Activated T-cell treated with anti-CD3 and anti-CD28 coated beads for 4 hours (primary cell): Measurements from ENCODE around the gene GATAD2A.

Experiments
- DNase-seq: peaks from one replicate; pipeline ENCODE4 v3.0.0-alpha.2; 2020

Gene GATAD2A

GRCh38 chr19:19534556-19535265, 129.2 kb downstream of the GATAD2A start:
- DNase-seq, result no peak

DNA sequence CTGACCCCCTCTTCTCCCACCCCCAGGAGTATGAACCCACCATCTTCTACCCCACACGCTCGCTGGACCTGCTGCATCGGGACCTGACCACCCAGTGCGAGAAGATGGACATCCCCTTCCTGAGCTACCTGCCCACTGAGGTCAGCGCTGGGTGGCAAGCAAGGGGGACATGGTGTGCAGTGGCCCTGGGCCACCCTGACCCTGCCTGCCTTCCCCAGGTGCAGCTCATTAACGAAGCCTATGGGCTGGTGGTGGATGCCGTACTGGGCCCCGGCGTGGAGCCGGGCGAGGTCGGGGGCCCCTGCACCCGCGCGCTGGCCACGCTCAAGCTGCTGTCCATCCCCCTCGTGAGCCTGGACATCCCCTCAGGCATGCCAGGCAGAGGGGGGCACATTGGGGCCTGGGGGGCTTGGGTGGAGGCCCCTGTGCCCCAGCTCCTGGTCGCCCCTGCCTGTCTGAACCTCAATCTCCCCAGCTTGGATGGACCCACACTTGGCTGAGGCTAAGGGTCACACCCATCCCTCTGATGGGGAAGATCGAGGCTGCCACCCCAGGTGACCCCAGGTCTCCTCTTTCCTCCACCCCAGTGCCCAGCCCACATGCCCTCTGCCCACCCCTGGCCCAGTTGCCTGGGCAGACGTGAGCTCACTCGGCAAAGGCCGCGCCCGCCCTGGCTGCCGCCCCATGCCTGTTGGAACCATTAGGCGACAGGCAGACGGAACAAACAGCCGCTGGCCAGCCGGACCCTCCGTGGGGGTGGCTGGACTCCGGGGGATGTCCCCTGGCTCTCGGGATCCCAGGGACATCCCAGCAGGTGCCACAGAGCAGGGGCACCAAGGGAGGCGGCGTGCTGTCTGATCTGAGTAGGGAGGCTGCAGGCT, 130.1 kb downstream of the GATAD2A start:
- no peak for DNase-seq

- no peak for DNase-seq
These were observed 131.9 kb downstream of the GATAD2A start for GRCh38 chr19:19537075-19538048.

DNA sequence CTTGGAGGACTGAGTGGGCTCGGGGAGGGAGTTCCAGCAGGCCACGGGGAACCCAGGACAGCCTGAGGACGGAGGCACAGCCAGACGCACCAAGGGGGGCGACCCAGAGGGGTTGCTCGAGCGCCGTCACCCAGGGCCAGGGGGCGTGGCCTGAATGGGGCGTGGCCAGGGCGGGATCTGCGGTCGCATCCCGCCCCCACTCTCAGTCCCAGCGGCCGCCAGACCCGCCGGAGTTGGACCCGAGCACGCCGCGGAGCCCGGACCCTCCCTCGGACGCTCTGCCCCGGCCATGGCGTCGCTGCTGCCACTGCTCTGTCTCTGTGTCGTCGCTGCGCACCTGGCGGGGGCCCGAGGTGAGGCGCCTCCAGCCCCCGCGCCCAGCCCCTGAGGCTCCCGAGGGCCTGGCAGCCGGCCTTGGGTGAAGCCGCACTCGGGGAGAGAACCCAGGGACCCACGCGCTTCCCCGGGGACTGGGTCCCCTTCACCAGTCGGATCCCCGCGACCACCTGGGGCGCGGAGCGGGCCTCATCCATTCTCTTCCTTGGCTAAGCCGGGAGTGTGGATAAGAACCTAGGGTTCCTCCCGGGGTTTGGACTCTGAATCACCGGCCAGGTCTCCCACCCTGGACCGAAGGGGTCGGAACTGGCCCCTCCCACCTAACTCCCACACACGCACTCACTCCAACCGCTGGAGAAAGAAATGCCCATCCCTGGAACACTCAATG, 132.7 kb downstream of the GATAD2A start, which contains the start of gene CILP2:
Gene CILP2, plus strand, starts transcription at position 205 of the 724 bp plus-strand sequence. Its CDS starts 85 bp downstream, at position 290.
- peak; percentile 25 for DNase-seq

DNA sequence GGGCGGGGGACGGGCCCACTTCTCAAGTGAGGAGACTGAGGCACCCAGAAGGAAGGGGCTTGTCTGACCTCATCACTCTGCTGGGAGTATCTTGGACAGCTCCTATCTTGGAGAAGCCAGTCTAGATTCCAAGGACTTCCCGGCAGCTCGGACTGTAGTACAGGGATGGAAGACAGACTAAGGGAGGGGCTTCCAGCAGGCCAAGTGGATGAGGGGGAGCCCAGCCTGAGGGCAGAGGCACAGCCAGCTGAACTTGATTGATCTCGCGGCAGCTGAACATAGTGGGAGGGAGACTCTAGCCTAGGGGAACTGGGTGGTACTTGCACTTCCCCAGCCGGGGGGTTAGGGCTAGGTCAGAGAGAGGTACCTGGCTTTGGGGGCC, 133.3 kb downstream of the GATAD2A start:
- DNase-seq, result no peak

- DNase-seq, result no peak
These were observed 134.2 kb downstream of the GATAD2A start for GRCh38 chr19:19539698-19540063.

- DNase-seq, result peak; percentile 68
These were observed 134.7 kb downstream of the GATAD2A start for GRCh38 chr19:19540064-19540714.

DNA sequence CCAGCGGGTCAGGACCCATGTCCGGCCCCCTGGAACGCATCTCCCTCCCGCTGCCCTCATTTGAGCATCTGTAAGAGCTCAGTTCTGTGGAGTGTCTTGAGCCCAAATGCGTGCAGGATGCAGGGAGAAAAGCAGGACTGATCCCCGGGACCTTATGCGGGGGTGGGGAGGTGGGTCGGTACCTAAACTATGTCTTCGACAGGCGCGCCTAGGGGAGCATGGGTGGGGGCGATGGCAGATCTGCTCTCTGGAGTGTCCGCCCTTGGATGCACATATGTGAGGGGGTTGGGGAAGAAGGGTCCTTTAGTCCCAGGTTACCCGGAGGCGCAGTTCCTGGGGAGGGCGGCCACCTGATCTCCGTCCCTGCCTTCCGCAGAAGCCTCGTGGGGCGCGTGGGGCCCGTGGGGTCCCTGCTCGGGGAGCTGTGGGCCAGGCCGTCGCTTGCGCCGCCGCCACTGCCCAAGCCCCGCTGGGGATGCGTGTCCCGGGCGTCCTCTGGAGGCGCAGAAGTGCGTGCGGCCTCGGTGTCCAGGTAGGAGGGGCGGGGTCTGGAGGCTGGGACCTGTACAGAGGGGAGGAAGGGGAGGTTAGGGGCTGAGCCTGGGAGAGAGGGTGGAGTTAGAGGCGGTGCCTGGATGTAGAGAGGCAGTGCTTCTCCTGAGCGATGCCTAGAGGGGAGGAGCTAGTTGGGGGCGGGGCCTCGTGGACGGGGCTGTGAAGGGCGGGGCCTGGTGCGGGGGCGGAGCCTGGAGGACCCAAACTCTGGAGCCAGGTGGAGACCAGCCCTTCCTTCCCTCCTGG, 135.4 kb downstream of the GATAD2A start:
- peak; percentile 65 for DNase-seq

GRCh38 chr19:19541616-19542015, 136.1 kb downstream of the GATAD2A start:
- no peak for DNase-seq

DNA sequence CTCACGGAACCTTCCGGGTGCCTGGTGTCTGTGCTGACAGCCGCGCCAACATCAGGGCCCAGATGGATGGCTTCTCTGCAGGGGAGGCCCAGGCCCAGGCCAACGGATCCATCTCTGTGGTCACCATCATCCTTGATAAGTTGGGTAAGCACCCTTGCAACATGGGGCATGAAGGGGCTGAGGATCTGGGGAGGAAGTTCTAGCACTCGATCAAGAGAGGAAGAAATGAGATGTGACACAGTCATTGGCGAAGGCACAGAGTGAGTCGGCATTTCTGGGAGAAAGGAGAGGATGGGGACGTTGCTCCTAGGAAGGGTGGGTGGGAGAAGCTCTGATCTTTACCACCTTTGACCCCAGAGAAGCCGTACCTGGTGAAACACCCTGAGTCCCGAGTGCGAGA, 137.0 kb downstream of the GATAD2A start:
- DNase-seq, result no peak

DNA sequence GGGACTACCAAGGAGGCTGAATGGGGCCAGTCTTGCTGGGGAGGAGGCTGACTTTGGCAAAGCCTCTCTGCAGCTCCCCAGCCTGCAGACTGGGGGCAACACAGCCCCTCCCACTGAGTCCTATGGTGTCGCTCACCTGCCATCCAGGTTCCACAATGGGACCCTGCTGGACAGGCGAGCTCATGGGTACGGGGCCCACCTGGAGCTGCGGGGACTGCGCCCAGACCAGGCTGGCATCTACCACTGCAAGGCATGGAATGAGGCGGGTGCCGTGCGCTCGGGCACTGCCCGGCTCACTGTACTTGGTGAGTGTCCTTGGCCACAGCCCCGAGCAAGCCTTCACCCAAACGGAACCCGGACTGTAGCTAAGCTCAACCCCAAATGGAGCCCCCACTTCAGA, 137.6 kb downstream of the GATAD2A start:
- no peak for DNase-seq

DNA sequence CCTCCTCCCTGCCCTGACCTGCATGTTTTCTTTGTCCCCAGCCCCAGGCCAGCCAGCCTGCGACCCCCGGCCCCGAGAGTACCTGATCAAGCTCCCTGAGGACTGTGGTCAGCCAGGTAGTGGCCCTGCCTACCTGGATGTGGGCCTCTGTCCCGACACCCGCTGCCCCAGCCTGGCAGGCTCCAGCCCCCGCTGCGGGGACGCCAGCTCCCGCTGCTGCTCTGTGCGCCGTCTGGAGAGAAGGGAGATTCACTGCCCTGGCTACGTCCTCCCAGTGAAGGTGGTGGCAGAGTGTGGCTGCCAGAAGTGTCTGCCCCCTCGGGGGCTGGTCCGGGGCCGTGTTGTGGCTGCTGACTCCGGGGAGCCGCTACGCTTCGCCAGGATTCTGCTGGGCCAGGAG, 138.2 kb downstream of the GATAD2A start:
- DNase-seq, result no peak

GRCh38 chr19:19544257-19544953, 138.9 kb downstream of the GATAD2A start:
- no peak for DNase-seq

GRCh38 chr19:19544954-19545591, 139.6 kb downstream of the GATAD2A start:
- DNase-seq, result no peak

DNA sequence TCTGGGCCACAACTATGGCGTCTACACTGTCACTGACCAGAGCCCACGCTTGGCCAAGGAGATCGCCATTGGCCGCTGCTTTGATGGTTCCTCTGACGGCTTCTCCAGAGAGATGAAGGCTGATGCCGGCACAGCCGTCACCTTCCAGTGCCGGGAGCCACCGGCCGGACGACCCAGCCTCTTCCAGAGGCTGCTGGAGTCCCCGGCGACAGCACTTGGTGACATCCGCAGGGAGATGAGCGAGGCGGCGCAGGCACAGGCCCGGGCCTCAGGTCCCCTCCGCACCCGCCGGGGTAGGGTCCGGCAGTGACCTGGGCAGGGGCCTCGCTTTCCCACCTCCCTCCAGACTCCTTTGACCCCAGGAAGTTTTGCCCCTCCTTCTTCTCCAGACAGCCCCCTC, 140.2 kb downstream of the GATAD2A start:
- no peak for DNase-seq

DNA sequence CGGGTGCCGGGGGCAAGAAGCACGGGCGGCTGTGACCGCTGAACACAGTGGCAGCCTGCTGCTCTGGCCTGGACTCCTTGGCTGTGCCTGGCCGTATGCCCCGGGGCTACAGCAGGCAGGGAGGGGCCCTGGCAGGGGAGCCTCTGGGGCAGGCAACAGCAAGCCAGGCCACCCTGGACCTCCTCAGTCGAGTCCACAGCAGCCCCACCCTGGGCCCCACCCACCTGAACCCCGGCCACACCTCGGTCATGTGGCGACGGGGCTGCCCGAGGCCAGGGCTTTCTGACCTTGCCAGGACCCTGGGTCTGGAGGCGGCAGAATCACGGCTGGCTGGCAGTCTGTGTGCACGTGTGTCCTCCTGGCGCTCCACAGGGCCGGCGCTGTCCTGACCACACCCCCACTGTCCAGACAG, 141.3 kb downstream of the GATAD2A start:
- no peak for DNase-seq

- DNase-seq, result no peak
These were observed 142.3 kb downstream of the GATAD2A start for GRCh38 chr19:19547674-19548336.

DNA sequence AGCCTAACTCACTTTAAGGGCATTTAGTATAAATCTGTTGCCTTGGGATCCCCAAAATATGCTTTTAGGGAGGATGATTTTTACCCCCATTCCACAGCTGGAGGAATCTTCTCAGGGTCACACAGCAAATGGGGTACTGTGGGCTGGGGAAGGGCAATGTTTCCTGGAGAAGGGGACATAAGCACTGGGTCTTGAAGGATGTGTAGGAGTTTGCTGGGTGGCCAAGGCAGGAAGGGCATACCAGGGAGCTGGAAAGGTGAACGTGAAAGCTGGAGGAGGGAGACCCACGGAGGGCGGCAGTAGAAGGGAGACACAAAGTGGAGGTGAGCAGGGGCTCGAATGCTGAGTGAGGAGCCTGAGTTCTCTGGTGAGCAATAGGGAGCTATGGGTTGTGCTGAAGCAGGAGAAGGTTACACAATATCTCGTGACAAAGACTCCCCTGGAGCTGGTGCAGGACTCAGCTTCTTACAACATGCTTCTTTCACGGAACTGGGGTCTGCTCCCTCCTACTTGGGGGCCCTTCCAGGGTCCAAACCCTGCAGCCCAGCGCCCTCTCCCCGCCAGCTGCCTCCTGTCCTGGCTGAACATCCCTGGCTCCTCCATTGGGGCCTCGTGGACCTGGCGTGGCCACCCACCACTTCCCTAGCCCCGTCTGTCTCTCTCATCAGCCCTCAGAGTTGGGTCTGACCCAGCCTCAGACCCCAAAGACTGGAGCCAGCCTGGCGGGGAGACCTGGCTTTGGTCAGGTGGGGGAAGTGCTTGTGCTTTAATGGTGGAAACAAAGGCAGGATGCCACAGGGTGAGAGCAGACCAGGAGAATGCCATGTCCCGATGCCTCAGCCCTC, 143.7 kb downstream of the GATAD2A start:
- no peak for DNase-seq
